Fibroblast of lung (primary cell): ENCODE measurements around the gene CPNE2. TPM values are rescaled to one million over a fixed set of nuclear protein-coding genes. Genes with fewer than 3 reads are reported as not detected.
A peak's percentile ranks its signal among the peaks of the same experiment; 100 is the strongest.
"Not testable (repeated sequence)": the region's sequence is repeated elsewhere in the genome, so short reads cannot be mapped to it uniquely, and the experiment has no call there.

Source experiments
- DNase-seq, 2 donors: peaks; one replicate each; pipeline versions ENCODE4 v3.0.0 to v3.0.0-alpha.2; 2010; ENCODE audit warnings: low read depth in 2 of 2
- H2AFZ ChIP-seq: 2 replicates; pipeline ENCODE4 v1.5.1; 2012; ENCODE audit warnings: low read length, control low read depth, inconsistent platforms
- H3K27ac ChIP-seq: 2 replicates; pipeline ENCODE4 v1.5.1; 2011; ENCODE audit warnings: low read length, control low read depth; ENCODE audit not compliant: insufficient read depth
- H3K27me3 ChIP-seq: 2 replicates; pipeline ENCODE4 v1.5.1; 2011; ENCODE audit warnings: mild to moderate bottlenecking, low read length; ENCODE audit not compliant: control insufficient read depth, insufficient read depth
- H3K36me3 ChIP-seq: 2 replicates; pipeline ENCODE4 v1.5.1; 2011; ENCODE audit warnings: low read length; ENCODE audit not compliant: control insufficient read depth, insufficient read depth
- H3K4me1 ChIP-seq: 2 replicates; pipeline ENCODE4 v1.5.1; 2011; ENCODE audit warnings: low read length; ENCODE audit not compliant: control insufficient read depth, insufficient read depth; ENCODE audit errors: extremely low read depth
- H3K4me2 ChIP-seq: 2 replicates; pipeline ENCODE4 v1.5.1; 2011; ENCODE audit warnings: low read length, control low read depth; ENCODE audit not compliant: insufficient read depth; ENCODE audit errors: extremely low read depth
- H3K4me3 ChIP-seq, 4 experiments: fragments of 200-600 bp in 1 of 4; sonication (generic) in 1 of 4; replicated peaks in 1 of 4; 2 replicates each; pipeline ENCODE4 v1.5.1; 2011 to 2016; ENCODE audit warnings: low read length in 4 of 4, low read depth in 3 of 4, mild to moderate bottlenecking in 3 of 4, control low read depth in 2 of 4, inconsistent platforms in 1 of 4, mixed read lengths in 1 of 4; ENCODE audit not compliant: insufficient read depth in 1 of 4; ENCODE audit errors: control extremely low read depth in 1 of 4
- H3K79me2 ChIP-seq: 2 replicates; pipeline ENCODE4 v1.5.1; 2012; ENCODE audit warnings: mild to moderate bottlenecking, low read length, inconsistent platforms; ENCODE audit not compliant: control insufficient read depth, insufficient read depth
- H3K9ac ChIP-seq: 2 replicates; pipeline ENCODE4 v1.5.1; 2011; ENCODE audit warnings: mild to moderate bottlenecking, low read length, control low read depth; ENCODE audit not compliant: insufficient read depth
- H3K9me3 ChIP-seq: 2 replicates; pipeline ENCODE4 v1.5.1; 2012; ENCODE audit warnings: low read depth, low read length; ENCODE audit not compliant: control insufficient read depth, insufficient read depth
- H4K20me1 ChIP-seq: 2 replicates; pipeline ENCODE4 v1.5.1; 2011; ENCODE audit warnings: low read length; ENCODE audit not compliant: control insufficient read depth, insufficient read depth; ENCODE audit errors: extremely low read depth
- CTCF ChIP-seq, 2 donors: IDR thresholded peaks in 1 of 2; conservative IDR thresholded peaks in 1 of 2; 1 replicate in 1 of 2; 2 replicates in 1 of 2; pipeline ENCODE4 v1.5.1; 2011 to 2012; ENCODE audit warnings: low read length in 2 of 2, control low read depth in 1 of 2, inconsistent platforms in 1 of 2, low read depth in 1 of 2, mild to moderate bottlenecking in 1 of 2
- EZH2 ChIP-seq: IDR thresholded peaks from 2 replicates; pipeline ENCODE4 v1.5.1; 2012; ENCODE audit warnings: low read length, control low read depth, mild to moderate bottlenecking; ENCODE audit errors: missing control alignments
- polyA plus RNA-seq, 2 donors: library from polyadenylated mRNA; depleted of rRNA in 1 of 2; stranded (reverse) in 1 of 2; unstranded in 1 of 2; fragments of >200 nt; gene quantifications; 2 replicates each; pipeline ENCODE4 v1.2.1, GENCODE V29; 2011 to 2012; ENCODE audit warnings: missing spikeins in 1 of 2
- total RNA-seq: library from RNA; depleted of rRNA; stranded (reverse); fragments of >200 nt; gene quantifications from 2 replicates; pipeline ENCODE4 v1.2.1, GENCODE V29; 2014

The CPNE2 gene
- total and polyA plus RNA-seq, 2 donors (not counting 1 experiment from before 2014, with no cell fraction given): 20.5 to 39.6 TPM

GRCh38 chr16:57185945-57186871, 93.8 kb downstream of the CPNE2 start, which contains the start of the genes PSME3IP1 and RSPRY1:
Gene PSME3IP1, minus strand, starts transcription at chr16:57186039. Its CDS starts 12,185 bp downstream, at chr16:57173854.
Gene RSPRY1, plus strand, starts transcription at chr16:57186329. Its CDS starts 18,330 bp downstream, at chr16:57204659.
- H3K9me3 ChIP-seq: no peaks in the 10 kb centered on the region
- H3K4me2 ChIP-seq: peak within 1 kb of the TSS; percentile 92
- TF ChIP-seq EZH2 (no peak), CTCF (conservative IDR thresholded peaks at IDR 0.05 in 1 of 2, IDR thresholded peaks at IDR 0.05 in 1 of 2; ENCODE audit: low read depth in 1 of 2, low read length in 2 of 2) (no peak)
- H3K36me3 ChIP-seq: no peaks in the 10 kb centered on the region
- peak within 1 kb of the TSS; percentile 89 to 95 (median 94) for H3K4me3 ChIP-seq
- H3K79me2 ChIP-seq: peaks cover 80% of the 10 kb centered on the region
- peak within 1 kb of the TSS; percentile 96 for H3K9ac ChIP-seq
- peak within 1 kb of the TSS; percentile 93 for H3K27ac ChIP-seq
- peak within 1 kb of the TSS; percentile 64 for H2AFZ ChIP-seq
- H3K27me3 ChIP-seq: no peaks in the 10 kb centered on the region
- peak; percentile 99 for DNase-seq
- peaks cover 7% of the 10 kb centered on the region for H3K4me1 ChIP-seq
- no peaks in the 10 kb centered on the region for H4K20me1 ChIP-seq

- peak overlapping the region; percentile 93 for H3K27ac ChIP-seq
- H4K20me1 ChIP-seq: no peaks in the 10 kb centered on the region
- H3K9me3 ChIP-seq: no peaks in the 10 kb centered on the region
- no peak overlapping the region for H2AFZ ChIP-seq
- H3K79me2 ChIP-seq: peaks cover 82% of the 10 kb centered on the region
- H3K36me3 ChIP-seq: no peaks in the 10 kb centered on the region
- H3K27me3 ChIP-seq: no peaks in the 10 kb centered on the region
- peaks cover 11% of the 10 kb centered on the region for H3K4me1 ChIP-seq
- H3K4me3 ChIP-seq: peak overlapping the region; percentile 88 to 95 (median 94)
- H3K4me2 ChIP-seq: peak overlapping the region; percentile 83
- peak overlapping the region; percentile 96 for H3K9ac ChIP-seq
- TF ChIP-seq CTCF (conservative IDR thresholded peaks at IDR 0.05 in 1 of 2, IDR thresholded peaks at IDR 0.05 in 1 of 2; ENCODE audit: low read depth in 1 of 2, low read length in 2 of 2): no peak
- TF ChIP-seq EZH2: no peak
- peak in 1 of 2 donors; percentile 32 for DNase-seq
These were observed 94.8 kb downstream of the CPNE2 start for GRCh38 chr16:57186872-57187854.

- H2AFZ ChIP-seq, H3K27ac ChIP-seq, H4K20me1 ChIP-seq, H3K36me3 ChIP-seq, DNase-seq, H3K9me3 ChIP-seq, H3K27me3 ChIP-seq, H3K9ac ChIP-seq: not testable (repeated sequence)
- H3K4me2 ChIP-seq: peak overlapping the region; percentile 83
- peaks cover 86% of the 10 kb centered on the region for H3K79me2 ChIP-seq
- peak overlapping the region; percentile 88 to 95 (median 94) for H3K4me3 ChIP-seq
- peaks cover 16% of the 10 kb centered on the region for H3K4me1 ChIP-seq
These were observed 95.7 kb downstream of the CPNE2 start for GRCh38 chr16:57187902-57188710.
